Measurements from ENCODE around the gene TNS1. TPM values are rescaled to one million over a fixed set of nuclear protein-coding genes. Genes with fewer than 3 reads are reported as not detected.

TNS1 gene
- total RNA-seq, 1 donor from 2014 or later: 828 TPM

DNA sequence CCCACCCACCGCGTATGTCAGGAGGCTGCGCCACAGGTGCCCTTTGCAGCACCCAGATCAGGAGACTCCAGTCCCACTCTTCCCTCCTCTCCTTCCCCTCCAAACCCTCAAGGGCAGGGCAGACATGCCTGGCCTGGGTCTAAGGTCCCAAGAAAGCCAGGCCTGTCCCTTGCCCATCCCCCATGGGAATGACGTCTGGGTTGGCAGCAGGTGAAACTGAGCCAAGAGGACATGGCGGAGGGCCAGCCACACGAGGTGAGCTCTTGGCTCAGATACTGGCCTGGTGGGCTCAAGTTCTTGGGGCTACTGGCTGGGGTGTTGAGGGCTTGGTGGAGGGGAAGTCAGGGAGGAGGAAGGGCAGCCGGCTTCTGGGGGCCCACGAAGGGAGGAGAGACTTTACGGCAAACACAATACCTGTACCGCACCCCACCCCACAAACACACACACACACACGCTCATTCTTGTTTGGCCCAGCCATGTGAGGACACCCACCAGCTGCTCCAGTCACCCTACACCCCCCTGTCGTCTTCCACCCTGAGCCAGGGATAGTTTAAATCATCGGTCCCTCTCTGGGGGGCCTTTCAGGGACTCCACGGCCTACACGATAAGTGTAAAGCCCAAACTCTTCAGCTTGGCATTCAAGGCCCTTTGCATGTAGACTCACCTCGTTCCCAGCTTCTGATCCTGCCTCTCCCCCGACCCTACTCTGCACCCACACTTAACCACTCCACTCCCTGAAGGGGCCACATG, 24.1 kb upstream of the TNS1 start:
- H3K27me3 ChIP-seq (ENCODE audit: low read depth): no peaks in the 10 kb centered on the region
- peak overlapping the region; percentile 89 for H3K27ac ChIP-seq (replicated peaks)
- no peak overlapping the region for H3K4me3 ChIP-seq
- no peaks in the 10 kb centered on the region for H3K36me3 ChIP-seq
- intact Hi-C loops (cut with micrococcal nuclease): no loop called here
- peaks cover 87% of the 10 kb centered on the region for H3K4me1 ChIP-seq
- no peaks in the 10 kb centered on the region for H3K9me3 ChIP-seq (replicated peaks)
- DNase-seq: peak; percentile 62
- TF ChIP-seq, protein P1, sequence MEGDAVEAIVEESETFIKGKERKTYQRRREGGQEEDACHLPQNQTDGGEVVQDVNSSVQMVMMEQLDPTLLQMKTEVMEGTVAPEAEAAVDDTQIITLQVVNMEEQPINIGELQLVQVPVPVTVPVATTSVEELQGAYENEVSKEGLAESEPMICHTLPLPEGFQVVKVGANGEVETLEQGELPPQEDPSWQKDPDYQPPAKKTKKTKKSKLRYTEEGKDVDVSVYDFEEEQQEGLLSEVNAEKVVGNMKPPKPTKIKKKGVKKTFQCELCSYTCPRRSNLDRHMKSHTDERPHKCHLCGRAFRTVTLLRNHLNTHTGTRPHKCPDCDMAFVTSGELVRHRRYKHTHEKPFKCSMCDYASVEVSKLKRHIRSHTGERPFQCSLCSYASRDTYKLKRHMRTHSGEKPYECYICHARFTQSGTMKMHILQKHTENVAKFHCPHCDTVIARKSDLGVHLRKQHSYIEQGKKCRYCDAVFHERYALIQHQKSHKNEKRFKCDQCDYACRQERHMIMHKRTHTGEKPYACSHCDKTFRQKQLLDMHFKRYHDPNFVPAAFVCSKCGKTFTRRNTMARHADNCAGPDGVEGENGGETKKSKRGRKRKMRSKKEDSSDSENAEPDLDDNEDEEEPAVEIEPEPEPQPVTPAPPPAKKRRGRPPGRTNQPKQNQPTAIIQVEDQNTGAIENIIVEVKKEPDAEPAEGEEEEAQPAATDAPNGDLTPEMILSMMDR (IDR thresholded peaks at IDR 0.05; ENCODE audit: borderline replicate concordance): no peak

GRCh38 chr2:218026244-218026643, 23.4 kb upstream of the TNS1 start:
- TF ChIP-seq, protein P1 (IDR thresholded peaks at IDR 0.05; ENCODE audit: borderline replicate concordance): no peak
- H3K27ac ChIP-seq (replicated peaks): peak overlapping the region; percentile 89
- peaks cover 88% of the 10 kb centered on the region for H3K4me1 ChIP-seq
- no peaks in the 10 kb centered on the region for H3K27me3 ChIP-seq (ENCODE audit: low read depth)
- no peaks in the 10 kb centered on the region for H3K9me3 ChIP-seq (replicated peaks)
- no peaks in the 10 kb centered on the region for H3K36me3 ChIP-seq
- intact Hi-C loops (cut with micrococcal nuclease): no loop called here
- H3K4me3 ChIP-seq: no peak overlapping the region
- DNase-seq: no peak

- H3K27ac ChIP-seq (replicated peaks): peak overlapping the region; percentile 89
- H3K4me1 ChIP-seq: peaks cover 97% of the 10 kb centered on the region
- intact Hi-C loops (cut with micrococcal nuclease): no loop called here
These were observed 22.1 kb upstream of the TNS1 start for GRCh38 chr2:218024871-218025270.

DNA sequence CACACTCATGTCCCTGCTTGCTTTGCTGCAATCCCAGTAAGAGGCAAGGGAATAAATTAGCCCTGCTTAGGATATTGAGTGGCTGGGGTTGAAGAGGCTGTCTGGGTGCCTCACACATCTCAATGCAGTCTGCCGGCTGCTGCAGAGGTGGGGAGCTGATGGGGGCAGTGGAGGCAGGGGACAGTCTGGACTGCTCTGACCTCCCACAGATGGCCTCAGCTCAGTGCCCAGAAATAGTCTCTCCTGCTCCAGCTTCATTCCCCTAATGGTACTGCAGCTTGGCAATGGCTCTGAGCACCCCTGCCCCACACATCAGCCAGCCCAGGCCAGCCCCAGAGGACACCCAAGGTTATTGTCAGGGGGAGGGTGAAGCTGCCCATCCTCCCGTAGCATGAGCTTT, 21.5 kb upstream of the TNS1 start:
- Histone ChIP-seq H3K27ac (replicated peaks) (peak overlapping the region; percentile 89), H3K4me1 (peaks cover 95% of the 10 kb centered on the region)
- intact Hi-C loops (cut with micrococcal nuclease): no loop called here

More at GRCh38 chr2:218024871-218025270, 22.1 kb upstream of the TNS1 start:
- Histone ChIP-seq H3K36me3 (no peaks in the 10 kb centered on the region), H3K9me3 (replicated peaks) (no peaks in the 10 kb centered on the region), H3K4me3 (no peak overlapping the region), H3K27me3 (ENCODE audit: low read depth) (no peaks in the 10 kb centered on the region)
- DNase-seq: peak; percentile 10
- TF ChIP-seq, protein P1 (IDR thresholded peaks at IDR 0.05; ENCODE audit: borderline replicate concordance): no peak

DNA sequence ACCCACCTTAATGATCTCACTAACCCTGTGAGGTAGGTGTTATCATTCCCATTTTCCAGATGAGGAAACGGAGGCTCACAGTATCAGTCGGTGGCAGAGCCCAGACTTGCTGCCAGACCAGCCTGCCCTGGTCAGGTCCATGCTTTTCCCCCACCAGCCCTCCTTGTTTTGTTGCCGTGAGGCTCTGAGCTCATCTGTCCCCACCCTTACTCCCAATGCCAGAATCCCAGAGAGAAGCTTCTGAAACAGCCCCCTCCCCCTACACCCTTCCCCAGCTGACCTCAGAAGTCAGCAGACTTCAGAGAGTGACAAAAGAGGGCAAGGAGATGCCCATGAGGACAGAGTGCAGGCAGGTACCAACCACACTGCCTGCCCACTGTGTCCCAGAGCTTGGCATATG, 20.8 kb upstream of the TNS1 start:
- H3K4me1 ChIP-seq: peaks cover 95% of the 10 kb centered on the region
- peak; percentile 11 for DNase-seq
- no peaks in the 10 kb centered on the region for H3K27me3 ChIP-seq (ENCODE audit: low read depth)
- TF ChIP-seq, protein P1 (IDR thresholded peaks at IDR 0.05; ENCODE audit: borderline replicate concordance): no peak
- no peaks in the 10 kb centered on the region for H3K36me3 ChIP-seq
- intact Hi-C loops (cut with micrococcal nuclease): no loop called here
- no peaks in the 10 kb centered on the region for H3K9me3 ChIP-seq (replicated peaks)
- H3K27ac ChIP-seq (replicated peaks): peak overlapping the region; percentile 89
- no peak overlapping the region for H3K4me3 ChIP-seq

More for the DNA sequence above, 21.5 kb upstream of the TNS1 start:
- peak; percentile 40 for DNase-seq
- H3K4me3 ChIP-seq: no peak overlapping the region
- TF ChIP-seq, protein P1 (IDR thresholded peaks at IDR 0.05; ENCODE audit: borderline replicate concordance): no peak
- no peaks in the 10 kb centered on the region for H3K9me3 ChIP-seq (replicated peaks)
- no peaks in the 10 kb centered on the region for H3K36me3 ChIP-seq
- no peaks in the 10 kb centered on the region for H3K27me3 ChIP-seq (ENCODE audit: low read depth)
